GM13977 (cell line): Measurements from ENCODE around the gene TRIO.

ENCODE experiments used
- DNase-seq: peaks from one replicate; pipeline ENCODE4 v3.0.0; 2012; ENCODE audit warnings: low spot score
- CTCF ChIP-seq: IDR thresholded peaks from 2 replicates; pipeline ENCODE4 v1.5.1; 2012; ENCODE audit warnings: mild to moderate bottlenecking, control low read depth; ENCODE audit not compliant: insufficient read depth; ENCODE audit errors: extremely low read depth, missing control alignments
- in situ Hi-C: fragments of 300-500 bp; cut with MboI; formaldehyde crosslinking; loops from one replicate; pipeline ENCODE4 v1.12.0; 2022; ENCODE audit warnings: low sequenced_read_pairs, low pct_unique_long_range_greater_than_20kb, mixed read lengths, inconsistent platforms; ENCODE audit not compliant: unreplicated experiment

TRIO gene

DNA sequence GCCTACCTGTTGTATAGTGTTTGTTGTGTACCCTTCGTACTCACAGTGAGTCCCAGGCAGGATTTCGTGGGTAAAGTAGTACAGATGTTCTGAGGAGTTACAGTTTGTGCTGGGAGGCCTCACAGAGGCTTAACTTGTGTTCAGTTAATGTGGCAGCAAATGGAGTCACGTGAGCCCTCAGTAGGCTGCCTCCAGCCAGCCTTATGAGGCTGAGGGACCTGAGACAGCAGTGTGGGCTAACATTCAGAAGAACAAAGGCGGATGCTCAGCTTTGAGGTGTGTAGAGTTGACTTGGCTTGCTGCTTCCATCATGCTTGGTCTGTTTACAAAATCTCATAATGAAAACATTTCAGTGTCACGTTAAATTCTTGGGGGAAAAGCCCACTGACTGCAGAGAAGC is 118.1 kb downstream of the TRIO start:
- TF ChIP-seq CTCF = no peak
- in situ Hi-C loops = loop anchor here (25.0 kb wide), 1 partner anchor 274 kb away; no protein-coding TSS in a partner anchor
- DNase-seq = no peak

GRCh38 chr5:14261856-14262611 is 118.9 kb downstream of the TRIO start:
- no peak for DNase-seq
- in situ Hi-C loops = loop anchor here (25.0 kb wide), 1 partner anchor 275 kb away; no protein-coding TSS in a partner anchor
- no peak for TF ChIP-seq CTCF

- in situ Hi-C loops = loop anchor here (25.0 kb wide), 1 partner anchor 276 kb away; no protein-coding TSS in a partner anchor
- TF ChIP-seq CTCF = no peak
Measured at GRCh38 chr5:14263113-14263512, 120.0 kb downstream of the TRIO start.

DNA sequence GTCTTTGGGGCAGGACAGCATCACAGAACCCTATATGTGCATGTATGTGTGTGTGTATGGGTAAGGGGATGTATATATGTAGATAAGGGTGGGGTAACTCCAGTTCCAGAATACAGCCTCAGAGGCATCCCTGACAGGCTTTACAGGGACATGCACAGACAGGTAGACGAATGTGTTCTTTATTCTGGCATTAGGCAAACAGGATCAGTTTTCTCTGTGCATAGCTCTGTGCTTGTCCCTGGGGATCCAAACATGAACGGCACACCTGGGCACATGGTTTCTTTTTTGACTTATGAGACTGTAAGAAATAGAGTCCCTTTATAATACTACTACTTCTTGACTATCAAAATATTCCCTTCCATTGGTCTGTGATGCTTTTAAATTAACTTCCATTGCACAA is 120.6 kb downstream of the TRIO start:
- no peak for TF ChIP-seq CTCF
- in situ Hi-C loops = loop anchor here (25.0 kb wide), 1 partner anchor 276 kb away; no protein-coding TSS in a partner anchor
- no peak for DNase-seq

More at GRCh38 chr5:14263113-14263512, 120.0 kb downstream of the TRIO start:
- DNase-seq = no peak

- TF ChIP-seq CTCF = no peak
- in situ Hi-C loops = loop anchor here (25.0 kb wide), 1 partner anchor 277 kb away; no protein-coding TSS in a partner anchor
- peak; percentile 76 for DNase-seq
Measured at GRCh38 chr5:14264605-14265316, 121.6 kb downstream of the TRIO start.

- in situ Hi-C loops = loop anchor here (25.0 kb wide), 1 partner anchor 278 kb away; no protein-coding TSS in a partner anchor
- DNase-seq = no peak
- TF ChIP-seq CTCF = no peak
Measured at GRCh38 chr5:14265570-14265969, 122.4 kb downstream of the TRIO start.
